H1 (cell line): ENCODE results near the gene PRKCA. TPM values are rescaled to one million over a fixed set of nuclear protein-coding genes. Genes with fewer than 3 reads are reported as not detected.

Source experiments
- CTCF ChIA-PET: fragments of 300-600 bp; sonication (Branson Sonifier 250); formaldehyde crosslinking; loops from one replicate; lab custom pipeline; 2021; ENCODE audit not compliant: partially characterized antibody; lab: Charles Lee
- POLR2A ChIA-PET: fragments of 300-600 bp; sonication (Branson Sonifier 250); formaldehyde crosslinking; loops from one replicate; lab custom pipeline; 2021; ENCODE audit warnings: inconsistent platforms; ENCODE audit not compliant: partially characterized antibody; lab: Charles Lee
- DNase-seq, 2 experiments: peaks; one replicate each; pipeline versions ENCODE4 v3.0.0 to v3.0.0-alpha.2; 2010 to 2022; ENCODE audit warnings: low spot score in 2 of 2, low read depth in 1 of 2, mixed read lengths in 1 of 2
- FAIRE-seq: peaks from 2 replicates; lab custom pipeline; 2011; peaks lifted over from hg19 to GRCh38; lab: Jason Lieb, UNC
- H2AFZ ChIP-seq: 2 replicates; pipeline ENCODE4 v1.8.1; 2012; ENCODE audit warnings: low read length, inconsistent platforms
- H2AK5ac ChIP-seq: 2 replicates; pipeline ENCODE4 v1.6.1; 2013; ENCODE audit warnings: low read depth, low read length
- H2BK120ac ChIP-seq: replicated peaks from 2 replicates; pipeline ENCODE3; 2013; ENCODE audit warnings: low read depth, low read length, inconsistent platforms
- H2BK12ac ChIP-seq: 2 replicates; pipeline ENCODE4 v1.6.1; 2013; ENCODE audit warnings: low read depth, low read length
- H2BK15ac ChIP-seq: 2 replicates; pipeline ENCODE4 v1.6.1; 2013; ENCODE audit warnings: low read length
- H2BK20ac ChIP-seq: 2 replicates; pipeline ENCODE4 v1.6.1; 2013; ENCODE audit warnings: low read length
- H2BK5ac ChIP-seq: 2 replicates; pipeline ENCODE4 v1.6.1; 2013; ENCODE audit warnings: low read depth, low read length
- H3K14ac ChIP-seq: 2 replicates; pipeline ENCODE4 v1.6.1; 2013; ENCODE audit warnings: inconsistent platforms; ENCODE audit not compliant: insufficient read length
- H3K18ac ChIP-seq: 2 replicates; pipeline ENCODE4 v1.6.1; 2013; ENCODE audit warnings: low read length; ENCODE audit errors: extremely low read depth
- H3K23ac ChIP-seq: 2 replicates; pipeline ENCODE4 v1.6.1; 2013; ENCODE audit warnings: inconsistent platforms; ENCODE audit not compliant: insufficient read length
- H3K23me2 ChIP-seq: 2 replicates; pipeline ENCODE4 v1.6.1; 2013; ENCODE audit warnings: low read depth, low read length
- H3K27ac ChIP-seq: 2 replicates; pipeline ENCODE4 v1.6.1; 2011; ENCODE audit warnings: low read depth, low read length, inconsistent platforms
- H3K27me3 ChIP-seq, 4 experiments: replicated peaks in 1 of 4; 1 replicate in 1 of 4; 2 replicates in 3 of 4; pipeline versions ENCODE4 v1.6.1 to v1.8.1; 2011 to 2013; ENCODE audit warnings: low read length in 3 of 4, mild to moderate bottlenecking in 3 of 4, inconsistent platforms in 2 of 4, mixed read lengths in 2 of 4, moderate library complexity in 1 of 4; ENCODE audit not compliant: control insufficient read depth in 3 of 4, insufficient read depth in 3 of 4; ENCODE audit errors: extremely low read depth in 1 of 4
- H3K36me3 ChIP-seq, 4 experiments: 2 replicates each; pipeline versions ENCODE4 v1.6.1 to v1.8.1; 2011 to 2013; ENCODE audit warnings: mild to moderate bottlenecking in 4 of 4, low read length in 3 of 4, moderate library complexity in 2 of 4, control low read depth in 1 of 4, inconsistent platforms in 1 of 4; ENCODE audit not compliant: insufficient read depth in 4 of 4, control insufficient read depth in 2 of 4
- H3K4ac ChIP-seq: replicated peaks from 2 replicates; pipeline ENCODE3; 2013; ENCODE audit warnings: low read length, low read depth, mixed read lengths, inconsistent platforms; ENCODE audit not compliant: insufficient read length
- H3K4me1 ChIP-seq, 4 experiments: replicated peaks in 1 of 4; 1 replicate in 1 of 4; 2 replicates in 3 of 4; pipeline versions ENCODE4 v1.6.1 to v1.8.1; 2011 to 2013; ENCODE audit warnings: low read length in 3 of 4, inconsistent platforms in 2 of 4, mixed read lengths in 1 of 4; ENCODE audit not compliant: insufficient read depth in 4 of 4, control insufficient read depth in 3 of 4
- H3K4me2 ChIP-seq, 2 experiments: 2 replicates each; pipeline versions ENCODE4 v1.6.1 to v1.8.1; 2011 to 2013; ENCODE audit warnings: low read depth in 2 of 2, low read length in 2 of 2, control low read depth in 1 of 2, inconsistent platforms in 1 of 2, mild to moderate bottlenecking in 1 of 2; ENCODE audit not compliant: insufficient read depth in 1 of 2
- H3K4me3 ChIP-seq, 4 experiments: fragments of 200-600, 300-600 bp in 1 of 4; sonication (generic), shearing (Covaris generic), sonication (Bioruptor Twin) in 1 of 4; 2 replicates each; pipeline versions ENCODE4 v1.5.1 to v1.8.1; 2011 to 2016; ENCODE audit warnings: low read length in 4 of 4, low read depth in 3 of 4, control low read depth in 2 of 4, inconsistent platforms in 2 of 4, mild to moderate bottlenecking in 2 of 4, mixed read lengths in 1 of 4, moderate library complexity in 1 of 4; ENCODE audit not compliant: insufficient read depth in 2 of 4; ENCODE audit errors: extremely low read depth in 1 of 4
- H3K56ac ChIP-seq: replicated peaks from 2 replicates; pipeline ENCODE3; 2013; ENCODE audit warnings: low read depth, mild to moderate bottlenecking, mixed read lengths, low read length, inconsistent platforms; ENCODE audit not compliant: insufficient read length
- H3K79me1 ChIP-seq: 2 replicates; pipeline ENCODE4 v1.6.1; 2013; ENCODE audit warnings: low read depth, low read length, control low read depth
- H3K79me2 ChIP-seq, 2 experiments: 2 replicates each; pipeline versions ENCODE4 v1.6.1 to v1.8.1; 2012 to 2013; ENCODE audit warnings: low read length in 2 of 2, mild to moderate bottlenecking in 2 of 2, inconsistent platforms in 1 of 2; ENCODE audit not compliant: insufficient read depth in 2 of 2, control insufficient read depth in 1 of 2
- H3K9ac ChIP-seq, 4 experiments: replicated peaks in 1 of 4; 1 replicate in 1 of 4; 2 replicates in 3 of 4; pipeline versions ENCODE4 v1.6.1 to v1.8.1; 2011 to 2013; ENCODE audit warnings: low read depth in 3 of 4, low read length in 3 of 4, control low read depth in 2 of 4, mild to moderate bottlenecking in 2 of 4, moderate library complexity in 2 of 4, inconsistent platforms in 1 of 4; ENCODE audit errors: extremely low read depth in 1 of 4
- H3K9me3 ChIP-seq, 2 experiments: 2 replicates each; pipeline versions ENCODE4 v1.6.1 to v1.8.1; 2012 to 2013; ENCODE audit warnings: mild to moderate bottlenecking in 2 of 2, moderate library complexity in 2 of 2, control low read depth in 1 of 2, inconsistent platforms in 1 of 2, low read depth in 1 of 2, low read length in 1 of 2, mixed read lengths in 1 of 2; ENCODE audit not compliant: insufficient read depth in 2 of 2
- H4K20me1 ChIP-seq, 2 experiments: replicated peaks in 1 of 2; 2 replicates each; pipeline versions ENCODE3 to v1.8.1; 2011 to 2013; ENCODE audit warnings: inconsistent platforms in 2 of 2, low read length in 2 of 2, mild to moderate bottlenecking in 1 of 2; ENCODE audit not compliant: insufficient read depth in 2 of 2, control insufficient read depth in 1 of 2
- H4K5ac ChIP-seq: 2 replicates; pipeline ENCODE4 v1.6.1; 2013; ENCODE audit warnings: low read length, low read depth, mixed read lengths, inconsistent platforms; ENCODE audit not compliant: insufficient read length
- H4K8ac ChIP-seq: 2 replicates; pipeline ENCODE4 v1.8.0; 2013; ENCODE audit warnings: mild to moderate bottlenecking, moderate library complexity, low read length, inconsistent platforms; ENCODE audit not compliant: insufficient read depth; ENCODE audit errors: extremely low read depth
- H4K91ac ChIP-seq: replicated peaks from 2 replicates; pipeline ENCODE3; 2013; ENCODE audit warnings: low read length, mixed read lengths, inconsistent platforms; ENCODE audit not compliant: insufficient read length
- CREB1 ChIP-seq: IDR thresholded peaks from 2 replicates; pipeline ENCODE4 v1.6.1; 2012; ENCODE audit warnings: inconsistent platforms
- NANOG ChIP-seq: IDR thresholded peaks from 2 replicates; pipeline ENCODE4 v1.6.1; 2011; ENCODE audit warnings: low read length, low read depth, mild to moderate bottlenecking, inconsistent platforms; ENCODE audit not compliant: insufficient read depth, poor library complexity, severe bottlenecking
- RXRA ChIP-seq: IDR thresholded peaks from 2 replicates; pipeline ENCODE4 v1.6.1; 2011; ENCODE audit warnings: low read depth, mild to moderate bottlenecking, low read length, moderate library complexity; ENCODE audit not compliant: insufficient read depth
- SAP30 ChIP-seq: fragments of 300-600 bp; sonication (generic); IDR thresholded peaks from 2 replicates; pipeline ENCODE4 v1.7.1; 2012; ENCODE audit warnings: low read length, moderate library complexity, mild to moderate bottlenecking, inconsistent platforms; ENCODE audit not compliant: insufficient read depth, insufficient replicate concordance
- SIN3A ChIP-seq, 2 experiments: IDR thresholded peaks in 1 of 2; conservative IDR thresholded peaks in 1 of 2; 2 replicates each; pipeline ENCODE4 v1.6.1; 2011 to 2012; ENCODE audit warnings: low read length in 2 of 2, improper control_type of control experiment in 1 of 2, low read depth in 1 of 2, mild to moderate bottlenecking in 1 of 2
- TBP ChIP-seq: IDR thresholded peaks from 2 replicates; pipeline ENCODE4 v1.6.1; 2011; ENCODE audit warnings: low read depth, low read length, improper control_type of control experiment
- TCF12 ChIP-seq: IDR thresholded peaks from 2 replicates; pipeline ENCODE4 v1.6.1; 2011; ENCODE audit warnings: low read depth, mild to moderate bottlenecking, low read length
- WGBS, 2 experiments: shearing (Covaris generic) in 1 of 2; methylation state at CpG; one replicate each; pipeline versions ENCODE4 v1.1.6 to v1.1.7; 2013 to 2015; ENCODE audit warnings: low lambda C conversion rate in 2 of 2, mixed read lengths in 2 of 2, inconsistent platforms in 1 of 2, low coverage in 1 of 2, missing lambda C conversion rate in 1 of 2; ENCODE audit not compliant: insufficient replicate concordance in 2 of 2, insufficient coverage in 1 of 2, insufficient read length in 1 of 2; ENCODE audit errors: extremely low coverage in 1 of 2, missing lambda C conversion rate in 1 of 2; 5-methylcytosine and 5-hydroxymethylcytosine counted together
- polyA plus RNA-seq, 7 experiments: library from polyadenylated mRNA; depleted of rRNA in 3 of 7; stranded (reverse) in 5 of 7; unstranded in 2 of 7; fragments of >200 nt in 5 of 7; fragments of 200-250 nt in 2 of 7; gene quantifications; 1 replicate in 5 of 7; 2 replicates in 1 of 7; 4 replicates in 1 of 7; pipeline versions ENCODE4 v1.2.1 to v1.2.3, GENCODE V29; 2011 to 2013; ENCODE audit warnings: missing spikeins in 2 of 7, mixed read lengths in 2 of 7
- total RNA-seq: library from RNA; stranded (reverse); fragmentation: NEBNext Ultra II Directional; extraction: Animal tissue kit (Norgen Biotek cat#: 25700); gene quantifications from 2 replicates; pipeline ENCODE4 v1.2.1, GENCODE V29; 2021

The PRKCA gene
- total and polyA plus RNA-seq, 2 of the 8 experiments (the other 6 are each of a cell fraction or from before 2014, with no cell fraction given): 5.8 to 17.8 TPM

GRCh38 chr17:66829386-66829864 lies 527.0 kb downstream of the PRKCA start:
- no peak overlapping the region for H4K5ac ChIP-seq
- no peak overlapping the region for H3K4ac ChIP-seq
- H2AFZ ChIP-seq: no peak overlapping the region
- peak overlapping the region in 1 of 2 experiments; percentile 37; a peak in 3 of 4 replicates for H3K4me2 ChIP-seq
- no peak overlapping the region for H4K8ac ChIP-seq
- H3K36me3 ChIP-seq: no peaks in the 10 kb centered on the region
- no peaks in the 10 kb centered on the region for H3K79me1 ChIP-seq
- H2BK5ac ChIP-seq: no peak overlapping the region
- peak; percentile 41 to 79 for DNase-seq
- H3K27ac ChIP-seq: no peak overlapping the region
- H3K9me3 ChIP-seq: no peaks in the 10 kb centered on the region
- no peak overlapping the region for H3K56ac ChIP-seq
- H2AK5ac ChIP-seq: no peak overlapping the region
- H4K91ac ChIP-seq: no peak overlapping the region
- H3K4me1 ChIP-seq: peaks cover 2 to 16% (median 8%) of the 10 kb centered on the region in 4 experiments
- H2BK20ac ChIP-seq: no peak overlapping the region
- 41% methylated on average over 18 of the region's 18 CpGs; no CpG with 5 or more reads in 1 of the 2 experiments for WGBS, 2 experiments
- no peak overlapping the region for H3K23ac ChIP-seq
- TF ChIP-seq TCF12 (peak; percentile 62; the same call in 1 of the 2 replicates), TBP (0 out of 2 replicates have a peak, but pooled peaks have one; percentile 14), RXRA (no peak), SAP30 (peak; percentile 74), CREB1 (no peak), SIN3A (conservative IDR thresholded peaks at IDR 0.05 in 1 of 2, IDR thresholded peaks at IDR 0.05 in 1 of 2; ENCODE audit: low read depth in 1 of 2, low read length in 2 of 2) (peak; percentile 92 to 97), NANOG (peak; percentile 45)
- TF ChIP-seq, all 59 proteins: peak for 5
- H2BK15ac ChIP-seq: no peak overlapping the region
- H3K14ac ChIP-seq: no peak overlapping the region
- no peaks in the 10 kb centered on the region for H4K20me1 ChIP-seq
- H3K9ac ChIP-seq: no peak overlapping the region
- H3K4me3 ChIP-seq: 0 out of 8 replicates have a peak overlapping the region, but pooled peaks of 1 of the 4 experiments have one; percentile 6
- H3K79me2 ChIP-seq: no peaks in the 10 kb centered on the region
- H3K27me3 ChIP-seq: peaks cover 0 to 2% (median 2%) of the 10 kb centered on the region in 4 experiments; a peak in 3 of 7 replicates
- no peak overlapping the region for H3K18ac ChIP-seq
- no peaks in the 10 kb centered on the region; the same call in 1 of the 2 replicates for H3K23me2 ChIP-seq
- peak; percentile 45 for FAIRE-seq
- H2BK120ac ChIP-seq: no peak overlapping the region
- H2BK12ac ChIP-seq: no peak overlapping the region
- ChIA-PET CTCF (interaction anchor here (0.6 to 1.6 kb wide), 14 partner anchors 10 to 214 kb away, joined by 3 to 8 read pairs (median 3); partner anchors contain the start of gene CACNG1), POLR2A (interaction anchor here (0.9 to 1.3 kb wide), 3 partner anchors 11 to 548 kb away, joined by 3 read pairs; partner anchors contain the start of gene PITPNC1)
